Measurements from ENCODE around the gene OTOF.

Gene OTOF

DNA sequence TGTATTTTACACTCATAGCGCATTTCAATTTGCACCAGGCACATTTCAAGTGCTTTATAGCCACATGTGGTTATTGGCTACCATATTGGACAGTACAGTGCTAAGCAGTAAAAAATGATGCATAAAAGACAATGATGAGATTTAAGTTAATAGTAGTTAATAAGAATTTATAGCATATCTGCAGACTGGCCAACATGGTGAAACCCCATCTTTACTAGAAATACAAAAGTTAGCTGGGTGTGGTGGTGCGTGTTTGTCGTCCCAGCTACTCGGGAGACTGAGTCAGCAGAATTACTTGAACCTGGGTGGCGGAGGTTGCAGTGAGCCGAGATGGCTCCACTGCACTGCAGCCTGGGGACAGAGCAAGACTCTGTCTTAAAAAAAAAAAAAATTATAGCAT, 66.5 kb downstream of the OTOF start:
- Histone ChIP-seq H3K4me2 (ENCODE audit: low read depth, low read length, poor library complexity, severe bottlenecking) (no peak overlapping the region), H3K9me3 (ENCODE audit: insufficient read depth, low read depth, low read length) (no peaks in the 10 kb centered on the region), H3K9me2 (replicated peaks; ENCODE audit: low read depth, low read length) (no peaks in the 10 kb centered on the region), H3K4me1 (ENCODE audit: insufficient read depth, low read length, poor library complexity, severe bottlenecking) (no peaks in the 10 kb centered on the region), H3K27me3 (ENCODE audit: insufficient read depth, low read length, poor library complexity, severe bottlenecking) (no peaks in the 10 kb centered on the region), H3K36me3 (ENCODE audit: insufficient read depth, low read length) (no peaks in the 10 kb centered on the region), H4K20me1 (ENCODE audit: insufficient read depth, low read length, poor library complexity, severe bottlenecking) (no peaks in the 10 kb centered on the region), H3F3A (ENCODE audit: low read depth) (no peaks in the 10 kb centered on the region), H2AFZ (ENCODE audit: low read length) (peak overlapping the region; percentile 54; the same call in 1 of the 2 replicates), H3K4me3 (ENCODE audit: low read length, poor library complexity, severe bottlenecking) (no peak overlapping the region), H3K79me2 (ENCODE audit: insufficient read depth, low read length) (no peaks in the 10 kb centered on the region), H3K9ac (ENCODE audit: low read depth, low read length, poor library complexity, severe bottlenecking) (no peak overlapping the region)
- no peak for TF ChIP-seq EZH2phosphoT487 (IDR thresholded peaks at IDR 0.05; ENCODE audit: borderline replicate concordance)
- TF ChIP-seq, protein P1, sequence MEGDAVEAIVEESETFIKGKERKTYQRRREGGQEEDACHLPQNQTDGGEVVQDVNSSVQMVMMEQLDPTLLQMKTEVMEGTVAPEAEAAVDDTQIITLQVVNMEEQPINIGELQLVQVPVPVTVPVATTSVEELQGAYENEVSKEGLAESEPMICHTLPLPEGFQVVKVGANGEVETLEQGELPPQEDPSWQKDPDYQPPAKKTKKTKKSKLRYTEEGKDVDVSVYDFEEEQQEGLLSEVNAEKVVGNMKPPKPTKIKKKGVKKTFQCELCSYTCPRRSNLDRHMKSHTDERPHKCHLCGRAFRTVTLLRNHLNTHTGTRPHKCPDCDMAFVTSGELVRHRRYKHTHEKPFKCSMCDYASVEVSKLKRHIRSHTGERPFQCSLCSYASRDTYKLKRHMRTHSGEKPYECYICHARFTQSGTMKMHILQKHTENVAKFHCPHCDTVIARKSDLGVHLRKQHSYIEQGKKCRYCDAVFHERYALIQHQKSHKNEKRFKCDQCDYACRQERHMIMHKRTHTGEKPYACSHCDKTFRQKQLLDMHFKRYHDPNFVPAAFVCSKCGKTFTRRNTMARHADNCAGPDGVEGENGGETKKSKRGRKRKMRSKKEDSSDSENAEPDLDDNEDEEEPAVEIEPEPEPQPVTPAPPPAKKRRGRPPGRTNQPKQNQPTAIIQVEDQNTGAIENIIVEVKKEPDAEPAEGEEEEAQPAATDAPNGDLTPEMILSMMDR (conservative IDR thresholded peaks at IDR 0.05; ENCODE audit: low read length): no peak

DNA sequence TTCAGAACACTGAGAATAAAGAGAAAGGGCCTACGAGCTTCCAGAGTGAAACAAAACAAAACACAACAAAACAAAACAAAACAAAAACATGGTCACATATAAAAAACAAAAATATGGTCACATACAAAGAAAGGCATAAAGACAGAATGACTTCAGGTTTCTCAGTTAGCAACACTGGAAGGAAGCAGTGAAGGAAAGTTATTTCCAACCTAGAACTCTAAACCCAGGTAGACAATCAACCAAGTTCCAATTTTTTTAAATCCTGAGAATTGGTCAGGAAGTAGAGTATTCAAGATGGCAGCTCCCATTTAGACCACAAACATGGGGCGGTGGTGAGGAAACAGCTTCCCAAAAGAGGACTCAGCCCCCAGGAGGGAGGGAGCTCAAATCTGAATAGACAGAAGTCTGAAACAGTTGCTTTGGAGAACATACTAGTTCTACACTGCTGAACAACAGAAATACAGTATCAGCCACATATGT, 67.1 kb downstream of the OTOF start:
- H2AFZ ChIP-seq (ENCODE audit: low read length): no peak overlapping the region
- no peak overlapping the region for H3K4me2 ChIP-seq (ENCODE audit: low read depth, low read length, poor library complexity, severe bottlenecking)
- no peaks in the 10 kb centered on the region for H3K9me2 ChIP-seq (replicated peaks; ENCODE audit: low read depth, low read length)
- no peaks in the 10 kb centered on the region for H3K9me3 ChIP-seq (ENCODE audit: insufficient read depth, low read depth, low read length)
- H3K9ac ChIP-seq (ENCODE audit: low read depth, low read length, poor library complexity, severe bottlenecking): no peak overlapping the region
- no peaks in the 10 kb centered on the region for H3F3A ChIP-seq (ENCODE audit: low read depth)
- no peak overlapping the region for H3K4me3 ChIP-seq (ENCODE audit: low read length, poor library complexity, severe bottlenecking)
- no peaks in the 10 kb centered on the region for H3K27me3 ChIP-seq (ENCODE audit: insufficient read depth, low read length, poor library complexity, severe bottlenecking)
- no peaks in the 10 kb centered on the region for H3K36me3 ChIP-seq (ENCODE audit: insufficient read depth, low read length)
- no peaks in the 10 kb centered on the region for H3K4me1 ChIP-seq (ENCODE audit: insufficient read depth, low read length, poor library complexity, severe bottlenecking)
- no peaks in the 10 kb centered on the region for H4K20me1 ChIP-seq (ENCODE audit: insufficient read depth, low read length, poor library complexity, severe bottlenecking)
- no peaks in the 10 kb centered on the region for H3K79me2 ChIP-seq (ENCODE audit: insufficient read depth, low read length)
- TF ChIP-seq, protein P1 (conservative IDR thresholded peaks at IDR 0.05; ENCODE audit: low read length): no peak
- no peak for TF ChIP-seq EZH2phosphoT487 (IDR thresholded peaks at IDR 0.05; ENCODE audit: borderline replicate concordance)

DNA sequence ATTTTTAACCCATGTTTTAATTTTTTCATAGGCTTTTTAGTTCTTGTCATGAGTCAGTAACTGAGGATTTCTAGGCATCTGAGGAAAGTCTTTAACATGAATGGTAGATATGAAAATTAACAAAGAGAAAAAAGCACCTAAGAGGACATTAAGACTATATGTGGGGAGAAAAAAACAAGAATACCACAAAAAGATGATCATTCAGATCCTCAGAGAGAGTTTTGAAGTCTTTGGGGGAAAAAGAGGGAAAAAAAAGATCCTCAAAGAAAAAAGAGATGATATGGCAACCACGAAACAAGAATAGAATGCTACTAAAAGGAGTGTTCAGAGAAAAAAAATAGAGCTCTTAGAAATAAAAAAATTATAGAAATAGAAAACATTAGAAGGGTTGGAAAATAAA, 68.1 kb downstream of the OTOF start:
- no peaks in the 10 kb centered on the region for H3K36me3 ChIP-seq (ENCODE audit: insufficient read depth, low read length)
- H3K4me2 ChIP-seq (ENCODE audit: low read depth, low read length, poor library complexity, severe bottlenecking): no peak overlapping the region
- H3K4me3 ChIP-seq (ENCODE audit: low read length, poor library complexity, severe bottlenecking): no peak overlapping the region
- no peak overlapping the region for H2AFZ ChIP-seq (ENCODE audit: low read length)
- H3F3A ChIP-seq (ENCODE audit: low read depth): no peaks in the 10 kb centered on the region
- no peaks in the 10 kb centered on the region for H3K9me2 ChIP-seq (replicated peaks; ENCODE audit: low read depth, low read length)
- H3K79me2 ChIP-seq (ENCODE audit: insufficient read depth, low read length): no peaks in the 10 kb centered on the region
- TF ChIP-seq EZH2phosphoT487 (IDR thresholded peaks at IDR 0.05; ENCODE audit: borderline replicate concordance): no peak
- TF ChIP-seq, protein P1 (conservative IDR thresholded peaks at IDR 0.05; ENCODE audit: low read length): no peak
- no peaks in the 10 kb centered on the region for H4K20me1 ChIP-seq (ENCODE audit: insufficient read depth, low read length, poor library complexity, severe bottlenecking)
- no peak overlapping the region for H3K9ac ChIP-seq (ENCODE audit: low read depth, low read length, poor library complexity, severe bottlenecking)
- H3K27me3 ChIP-seq (ENCODE audit: insufficient read depth, low read length, poor library complexity, severe bottlenecking): no peaks in the 10 kb centered on the region
- H3K9me3 ChIP-seq (ENCODE audit: insufficient read depth, low read depth, low read length): no peaks in the 10 kb centered on the region
- no peaks in the 10 kb centered on the region for H3K4me1 ChIP-seq (ENCODE audit: insufficient read depth, low read length, poor library complexity, severe bottlenecking)
